GM19324 (cell line): ENCODE measurements around the gene NAPSA.
"Not testable (repeated sequence)": the region's sequence is repeated elsewhere in the genome, so short reads cannot be mapped to it uniquely, and the experiment has no call there.

Source experiments
- ATAC-seq: cut with Tn5 transposase; IDR thresholded peaks from one replicate; pipeline ENCODE4 v1.9.1; 2021; ENCODE audit warnings: mild to moderate bottlenecking, moderate library complexity; ENCODE audit not compliant: unreplicated experiment, low FRiP score

NAPSA gene

GRCh38 chr19:50365434-50366306 is at the start of gene NAPSA:
NAPSA (minus strand) TSS chr19:50365639; CDS start chr19:50365621, 18 bp downstream.
- no peak for ATAC-seq

- ATAC-seq: no peak
Measured at GRCh38 chr19:50413531-50413930, 48.1 kb upstream of the NAPSA start.

- no peak for ATAC-seq
Measured at GRCh38 chr19:50413096-50413495, 47.7 kb upstream of the NAPSA start.

- no peak for ATAC-seq
Measured at GRCh38 chr19:50412419-50412818, 47.0 kb upstream of the NAPSA start.

DNA sequence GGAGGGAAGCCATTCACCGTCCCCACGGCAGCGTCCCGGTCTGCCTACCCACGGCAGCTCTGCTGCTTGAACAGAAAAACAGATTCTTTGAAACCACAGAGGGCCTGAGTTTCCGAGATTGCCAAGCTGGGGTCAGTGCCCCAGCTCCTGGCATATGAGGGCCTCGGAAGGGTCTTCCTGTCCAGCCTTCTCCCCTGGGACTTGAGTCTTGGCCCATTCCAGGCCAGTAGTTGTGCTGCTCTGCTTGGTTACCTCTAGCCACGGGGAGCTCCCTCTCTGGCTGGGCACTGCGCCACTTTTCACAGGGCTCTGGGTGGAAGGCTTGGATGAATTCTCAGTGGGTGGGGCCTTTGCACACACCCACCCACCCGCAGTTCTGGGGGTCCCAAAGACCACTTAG is 44.7 kb upstream of the NAPSA start:
- no peak for ATAC-seq

DNA sequence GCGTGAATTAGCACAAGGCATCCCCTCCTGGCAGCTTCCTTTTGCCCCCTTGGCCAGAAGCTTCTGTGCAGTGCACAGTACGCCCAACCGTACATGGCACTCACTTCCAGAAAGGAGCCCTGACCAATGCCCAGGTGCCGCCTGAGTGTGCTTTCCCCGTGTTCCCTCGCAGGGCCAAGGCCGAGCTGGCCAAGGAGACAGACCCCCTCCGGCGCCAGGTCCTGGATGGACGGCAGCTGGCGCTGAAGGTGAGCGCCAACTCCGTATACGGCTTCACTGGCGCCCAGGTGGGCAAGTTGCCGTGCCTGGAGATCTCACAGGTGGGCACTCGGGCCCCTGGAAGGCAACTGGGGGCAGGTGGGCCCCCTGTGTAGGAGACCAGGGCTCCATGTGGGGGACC is 43.9 kb upstream of the NAPSA start:
- no peak for ATAC-seq

DNA sequence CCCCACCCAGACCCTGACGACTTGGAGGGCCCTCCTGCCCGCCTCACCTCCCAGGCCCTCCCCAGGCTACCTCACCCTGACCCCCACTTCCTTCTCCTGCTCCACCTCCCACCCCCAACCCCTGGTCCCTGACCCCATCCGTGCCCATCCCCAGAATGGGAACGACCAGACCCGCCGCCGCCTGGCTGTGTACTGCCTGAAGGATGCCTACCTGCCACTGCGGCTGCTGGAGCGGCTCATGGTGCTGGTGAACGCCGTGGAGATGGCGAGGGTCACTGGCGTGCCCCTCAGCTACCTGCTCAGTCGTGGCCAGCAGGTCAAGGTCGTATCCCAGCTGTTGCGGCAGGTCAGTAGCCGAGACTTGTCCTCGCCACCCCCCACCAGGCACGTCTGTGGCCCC is 41.4 kb upstream of the NAPSA start:
- ATAC-seq: no peak

DNA sequence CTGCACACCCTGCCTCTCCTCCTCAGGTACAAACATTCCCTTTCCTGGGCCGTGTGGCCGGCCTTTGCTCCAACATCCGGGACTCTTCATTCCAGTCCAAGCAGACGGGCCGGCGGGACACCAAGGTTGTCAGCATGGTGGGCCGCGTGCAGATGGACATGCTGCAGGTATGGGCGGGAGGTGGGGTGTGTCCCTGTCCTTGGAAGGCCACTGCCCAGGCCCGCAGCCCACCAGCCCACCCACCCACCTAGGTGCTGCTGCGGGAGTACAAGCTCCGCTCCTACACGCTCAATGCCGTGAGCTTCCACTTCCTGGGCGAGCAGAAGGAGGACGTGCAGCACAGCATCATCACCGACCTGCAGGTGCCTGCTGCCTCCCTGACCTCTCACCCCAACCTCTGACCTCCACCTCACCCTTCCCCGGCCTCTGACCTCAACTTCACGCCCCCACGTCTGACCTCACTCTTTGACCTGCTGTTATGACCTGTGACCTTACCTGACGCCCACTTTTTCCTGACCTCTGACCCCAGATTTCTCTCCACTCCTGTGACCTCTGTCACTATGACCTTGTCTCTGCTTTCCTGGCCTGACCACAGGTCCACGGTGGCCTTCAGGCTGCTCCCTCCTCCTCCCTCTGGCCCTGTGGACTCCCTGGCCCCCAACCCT is 40.8 kb upstream of the NAPSA start:
- no peak for ATAC-seq

DNA sequence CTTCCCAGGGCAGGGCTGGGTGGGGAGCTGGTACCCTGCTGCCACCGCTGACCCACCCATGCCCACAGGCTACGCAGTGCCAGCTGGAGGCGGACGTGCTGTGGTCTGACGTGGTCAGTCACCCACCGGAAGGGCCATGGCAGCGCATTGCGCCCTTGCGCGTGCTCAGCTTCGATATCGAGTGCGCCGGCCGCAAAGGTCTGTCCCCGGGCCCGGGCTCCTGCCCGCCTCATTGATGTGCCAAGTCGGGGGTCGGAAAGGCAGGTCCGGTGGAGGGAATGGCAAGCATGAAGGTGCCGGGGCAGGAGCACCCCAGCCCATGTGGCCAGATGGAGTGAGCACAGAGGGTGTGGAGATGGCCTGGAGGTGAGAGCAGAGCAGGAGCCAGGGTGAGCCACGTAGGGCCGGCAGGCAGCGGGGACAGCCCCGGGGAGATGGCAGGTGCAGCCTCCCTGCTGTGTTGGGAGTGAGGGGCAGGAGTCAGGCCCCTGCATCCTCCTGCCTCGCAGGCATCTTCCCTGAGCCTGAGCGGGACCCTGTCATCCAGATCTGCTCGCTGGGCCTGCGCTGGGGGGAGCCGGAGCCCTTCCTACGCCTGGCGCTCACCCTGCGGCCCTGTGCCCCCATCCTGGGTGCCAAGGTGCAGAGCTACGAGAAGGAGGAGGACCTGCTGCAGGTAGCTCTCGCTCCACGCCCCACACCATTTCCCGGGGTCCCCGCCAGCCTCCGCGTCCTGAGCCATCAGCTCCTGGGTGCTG is 37.3 kb upstream of the NAPSA start:
- ATAC-seq: no peak

DNA sequence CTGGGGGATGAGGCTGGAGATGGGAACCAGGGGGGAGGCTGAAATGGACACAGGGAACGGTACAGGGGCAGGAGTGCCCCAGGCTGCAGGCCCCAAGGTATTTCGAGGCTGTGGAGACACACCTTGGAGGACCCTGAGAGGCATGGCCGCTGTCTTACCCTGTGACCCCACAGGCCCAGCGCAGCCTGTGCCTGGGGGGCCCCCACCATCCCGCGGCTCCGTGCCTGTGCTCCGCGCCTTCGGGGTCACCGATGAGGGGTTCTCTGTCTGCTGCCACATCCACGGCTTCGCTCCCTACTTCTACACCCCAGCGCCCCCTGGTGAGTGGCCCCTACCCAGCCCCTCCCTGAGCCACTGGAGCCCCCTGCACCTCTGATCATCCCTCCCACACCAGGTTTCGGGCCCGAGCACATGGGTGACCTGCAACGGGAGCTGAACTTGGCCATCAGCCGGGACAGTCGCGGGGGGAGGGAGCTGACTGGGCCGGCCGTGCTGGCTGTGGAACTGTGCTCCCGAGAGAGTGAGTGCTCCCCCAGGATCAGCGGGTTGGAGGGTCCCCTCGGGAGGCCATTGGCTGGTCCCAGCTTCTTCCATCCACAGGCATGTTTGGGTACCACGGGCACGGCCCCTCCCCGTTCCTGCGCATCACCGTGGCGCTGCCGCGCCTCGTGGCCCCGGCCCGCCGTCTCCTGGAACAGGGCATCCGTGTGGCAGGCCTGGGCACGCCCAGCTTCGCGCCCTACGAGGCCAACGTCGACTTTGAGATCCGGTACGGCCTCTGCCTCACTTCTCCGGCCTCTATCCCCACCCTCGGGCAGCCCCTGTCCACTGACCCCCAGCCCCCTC is 36.4 kb upstream of the NAPSA start:
- ATAC-seq: no peak

DNA sequence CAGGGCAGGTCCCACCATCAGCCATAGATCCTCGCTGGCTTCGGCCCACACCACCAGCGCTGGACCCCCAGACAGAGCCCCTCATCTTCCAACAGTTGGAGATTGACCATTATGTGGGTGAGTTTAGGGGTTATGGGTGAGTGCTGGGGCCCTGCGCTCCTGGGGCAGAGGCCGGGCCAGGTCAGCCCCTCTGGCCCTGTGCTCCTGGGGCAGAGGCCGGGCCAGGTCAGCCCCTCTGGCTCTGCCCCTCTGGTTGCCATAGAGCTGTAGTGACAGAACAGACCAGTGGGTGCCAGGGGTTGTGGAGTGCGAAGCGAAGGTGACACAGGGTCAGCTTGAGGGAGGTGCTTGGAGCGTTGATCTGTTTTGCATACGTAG is 33.9 kb upstream of the NAPSA start:
- no peak for ATAC-seq

DNA sequence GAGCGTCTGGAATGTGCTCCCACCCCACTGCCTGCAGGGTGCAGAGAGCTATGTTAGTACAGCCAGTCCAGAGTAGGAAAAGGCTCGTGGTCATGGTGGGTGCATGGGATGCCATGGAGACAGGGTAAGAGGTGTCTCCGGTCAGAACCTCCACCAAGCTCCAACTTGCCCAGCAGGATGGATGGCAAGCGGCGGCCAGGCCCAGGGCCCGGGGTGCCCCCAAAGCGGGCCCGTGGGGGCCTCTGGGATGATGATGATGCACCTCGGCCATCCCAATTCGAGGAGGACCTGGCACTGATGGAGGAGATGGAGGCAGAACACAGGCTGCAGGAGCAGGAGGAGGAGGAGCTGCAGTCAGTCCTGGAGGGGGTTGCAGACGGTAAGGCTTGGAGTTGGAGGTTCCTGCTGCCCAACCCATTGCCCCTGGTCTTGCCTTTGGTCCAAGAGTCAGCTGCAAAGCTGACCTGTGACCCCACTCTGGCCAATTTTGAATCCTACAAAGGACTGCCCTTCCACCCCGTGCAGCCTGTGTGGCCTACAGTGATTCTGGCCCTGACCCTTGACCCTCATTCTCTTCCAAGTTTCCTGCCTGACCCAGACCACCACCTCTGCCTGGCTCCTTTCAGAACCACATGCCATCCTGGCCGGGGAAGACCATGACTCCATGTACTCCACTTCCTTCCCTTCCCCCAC is 33.4 kb upstream of the NAPSA start:
- no peak for ATAC-seq

DNA sequence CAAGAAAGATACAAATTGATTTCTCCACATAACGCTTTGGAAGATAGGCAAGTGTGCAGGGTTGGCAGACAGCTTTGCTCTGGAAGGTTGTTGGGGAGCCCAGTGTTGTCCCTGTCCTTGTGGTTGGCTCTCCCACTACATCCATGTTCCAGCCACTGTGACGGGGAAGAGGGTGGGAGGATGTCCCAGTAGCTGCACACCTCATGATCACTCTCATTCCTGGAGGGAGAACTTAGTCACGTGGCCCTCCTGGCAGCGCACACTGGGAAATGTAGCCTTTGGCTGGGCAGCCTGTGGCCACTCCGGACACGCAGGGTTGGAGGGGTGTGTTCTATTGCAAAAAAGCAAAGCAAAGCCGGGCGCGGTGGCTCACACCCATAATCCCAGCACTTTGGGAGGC is 28.6 kb upstream of the NAPSA start:
- ATAC-seq: no peak

DNA sequence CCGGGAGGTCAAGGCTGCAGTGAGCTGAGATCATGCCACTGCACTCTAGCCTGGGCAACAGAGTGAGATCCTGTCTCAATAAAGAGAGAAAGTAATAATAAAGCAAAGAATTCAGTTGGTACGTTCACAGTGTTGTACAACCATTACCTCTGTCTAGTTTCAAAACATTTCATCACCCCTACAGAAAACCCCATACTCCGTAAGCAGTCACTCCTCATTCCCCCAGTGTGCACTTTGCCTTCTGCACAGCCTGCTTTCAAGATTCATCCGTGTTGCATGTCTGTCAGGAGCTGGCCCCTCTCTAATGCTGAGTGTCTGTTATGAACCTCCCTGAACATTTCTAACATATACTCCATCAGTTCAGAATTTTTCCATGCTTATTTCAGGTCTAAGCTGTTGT is 28.1 kb upstream of the NAPSA start:
- ATAC-seq: no peak

- ATAC-seq: no peak
Measured at GRCh38 chr19:50392759-50393158, 27.3 kb upstream of the NAPSA start.

- not testable (repeated sequence) for ATAC-seq
Measured at GRCh38 chr19:50390952-50391351, 25.5 kb upstream of the NAPSA start.

GRCh38 chr19:50390295-50390694 is 24.9 kb upstream of the NAPSA start:
- not testable (repeated sequence) for ATAC-seq

- no peak for ATAC-seq
Measured at GRCh38 chr19:50387868-50388245, 22.4 kb upstream of the NAPSA start.

GRCh38 chr19:50387176-50387867 is 21.9 kb upstream of the NAPSA start:
- ATAC-seq: no peak
